Spinal cord (tissue), 10 donors: Measurements from ENCODE around the gene MTFMT. TPM values are rescaled to one million over a fixed set of nuclear protein-coding genes. Genes with fewer than 3 reads are reported as not detected.

Experiments
- DNase-seq, 6 donors: peaks; one replicate each; pipeline versions ENCODE4 v3.0.0 to v3.0.0-alpha.2; 2013 to 2015; ENCODE audit warnings: low spot score in 6 of 6, low read depth in 4 of 6
- H3K27ac ChIP-seq: one replicate; pipeline ENCODE4 v1.5.1; 2013; ENCODE audit warnings: low read depth, low read length, control low read depth
- H3K27me3 ChIP-seq: one replicate; pipeline ENCODE4 v1.6.1; 2013; ENCODE audit warnings: low read length; ENCODE audit not compliant: control insufficient read depth, insufficient read depth
- H3K36me3 ChIP-seq: one replicate; pipeline ENCODE4 v1.6.1; 2013; ENCODE audit warnings: low read length; ENCODE audit not compliant: control insufficient read depth, insufficient read depth
- H3K4me1 ChIP-seq: one replicate; pipeline ENCODE4 v1.6.1; 2013; ENCODE audit warnings: low read length; ENCODE audit not compliant: control insufficient read depth, insufficient read depth
- H3K4me3 ChIP-seq: one replicate; pipeline ENCODE4 v1.5.1; 2013; ENCODE audit warnings: low read depth, low read length, control low read depth
- H3K9me3 ChIP-seq: one replicate; pipeline ENCODE4 v1.6.1; 2013; ENCODE audit warnings: low read length; ENCODE audit not compliant: control insufficient read depth, insufficient read depth
- WGBS: methylation state at CpG from one replicate; pipeline ENCODE4 v1.1.5; 2013; ENCODE audit warnings: missing lambda C conversion rate; ENCODE audit not compliant: insufficient coverage; 5-methylcytosine and 5-hydroxymethylcytosine counted together
- polyA plus RNA-seq, 2 donors: library from polyadenylated mRNA; unstranded; fragments of 120-200 nt; gene quantifications; one replicate each; pipeline ENCODE4 v1.2.1, GENCODE V29; 2013; ENCODE audit not compliant: insufficient read length in 2 of 2
- total RNA-seq, 2 donors: library from RNA; depleted of rRNA in 1 of 2; stranded (reverse); fragments of 120-200 nt in 1 of 2; fragments of >200 nt in 1 of 2; gene quantifications; one replicate each; pipeline versions ENCODE4 v1.2.3 to v1.2.4, GENCODE V29; 2013 to 2014
- donor health status: healthy.

Gene MTFMT
- total and polyA plus RNA-seq, 4 donors = 14.9 to 19.7 (median 16.7) TPM

GRCh38 chr15:64997745-64998375, 31.6 kb downstream of the MTFMT start:
- H3K27me3 ChIP-seq = no peaks in the 10 kb centered on the region
- 86% methylated on average over 1 of the region's 4 CpGs for WGBS
- H3K9me3 ChIP-seq = no peaks in the 10 kb centered on the region
- no peak for DNase-seq
- no peaks in the 10 kb centered on the region for H3K4me1 ChIP-seq
- H3K36me3 ChIP-seq = peaks cover 3% of the 10 kb centered on the region
- no peak overlapping the region for H3K4me3 ChIP-seq
- H3K27ac ChIP-seq = no peak overlapping the region

GRCh38 chr15:64997066-64997465, 32.4 kb downstream of the MTFMT start:
- no peak overlapping the region for H3K4me3 ChIP-seq
- H3K27ac ChIP-seq = no peak overlapping the region
- no peaks in the 10 kb centered on the region for H3K9me3 ChIP-seq
- no peaks in the 10 kb centered on the region for H3K4me1 ChIP-seq
- DNase-seq = no peak
- H3K36me3 ChIP-seq = peaks cover 3% of the 10 kb centered on the region
- H3K27me3 ChIP-seq = no peaks in the 10 kb centered on the region
- WGBS = 93% methylated on average over 2 of the region's 5 CpGs

GRCh38 chr15:64993290-64993689, 36.1 kb downstream of the MTFMT start:
- no CpG with 5 or more reads among the region's 1 CpG for WGBS

GRCh38 chr15:64991536-64992135, 37.8 kb downstream of the MTFMT start:
- Histone ChIP-seq H3K36me3 (no peaks in the 10 kb centered on the region), H3K27me3 (no peaks in the 10 kb centered on the region), H3K27ac (no peak overlapping the region), H3K9me3 (no peaks in the 10 kb centered on the region), H3K4me3 (no peak overlapping the region), H3K4me1 (peaks cover 5% of the 10 kb centered on the region)
- DNase-seq = peak in 2 of 6 donors; percentile 34 to 35
- 40% methylated on average over 1 of the region's 2 CpGs for WGBS

More at GRCh38 chr15:64993290-64993689, 36.1 kb downstream of the MTFMT start:
- no peak for DNase-seq
- Histone ChIP-seq H3K4me1 (peaks cover 5% of the 10 kb centered on the region), H3K27me3 (no peaks in the 10 kb centered on the region), H3K36me3 (no peaks in the 10 kb centered on the region), H3K4me3 (no peak overlapping the region), H3K9me3 (no peaks in the 10 kb centered on the region), H3K27ac (no peak overlapping the region)

GRCh38 chr15:64990168-64990470, 39.3 kb downstream of the MTFMT start:
- 0% methylated on average over 5 of the region's 9 CpGs for WGBS
- no peak for DNase-seq
- H3K27ac ChIP-seq = peak overlapping the region; percentile 89
- peaks cover 5% of the 10 kb centered on the region for H3K4me1 ChIP-seq
- no peaks in the 10 kb centered on the region for H3K36me3 ChIP-seq
- peak overlapping the region; percentile 91 for H3K4me3 ChIP-seq
- H3K27me3 ChIP-seq = no peaks in the 10 kb centered on the region
- no peaks in the 10 kb centered on the region for H3K9me3 ChIP-seq

- Histone ChIP-seq H3K27ac (peak within 1 kb of the TSS; percentile 89), H3K4me1 (peaks cover 5% of the 10 kb centered on the region), H3K9me3 (no peaks in the 10 kb centered on the region), H3K27me3 (no peaks in the 10 kb centered on the region), H3K4me3 (peak within 1 kb of the TSS; percentile 91), H3K36me3 (no peaks in the 10 kb centered on the region)
- under 1% methylated on average over 72 of the region's 75 CpGs for WGBS
- DNase-seq = peak; percentile 79 to 97 (median 86)
Observed at GRCh38 chr15:64989416-64990167, 39.8 kb downstream of the MTFMT start, which contains the start of gene SPG21. Gene SPG21 (minus strand): TSS chr15:64989914. CDS start chr15:64983569, 6,345 bp downstream.

- DNase-seq = no peak
Observed at GRCh38 chr15:64987136-64987535, 42.3 kb downstream of the MTFMT start.

GRCh38 chr15:64985366-64986033, 43.9 kb downstream of the MTFMT start:
- Histone ChIP-seq H3K27ac (no peak overlapping the region), H3K4me3 (no peak overlapping the region), H3K36me3 (peaks cover 5% of the 10 kb centered on the region), H3K4me1 (peaks cover 5% of the 10 kb centered on the region), H3K9me3 (no peaks in the 10 kb centered on the region), H3K27me3 (no peaks in the 10 kb centered on the region)
- no peak for DNase-seq
- 82% methylated on average over 7 of the region's 9 CpGs for WGBS

More at GRCh38 chr15:64987136-64987535, 42.3 kb downstream of the MTFMT start:
- no peaks in the 10 kb centered on the region for H3K9me3 ChIP-seq
- H3K27me3 ChIP-seq = no peaks in the 10 kb centered on the region
- no peak overlapping the region for H3K4me3 ChIP-seq
- H3K4me1 ChIP-seq = peaks cover 5% of the 10 kb centered on the region
- H3K27ac ChIP-seq = no peak overlapping the region
- H3K36me3 ChIP-seq = peaks cover 2% of the 10 kb centered on the region
- WGBS = no CpG with 5 or more reads among the region's 3 CpGs

- 100% methylated on average over 1 of the region's 1 CpG for WGBS
- no peak overlapping the region for H3K27ac ChIP-seq
- H3K4me1 ChIP-seq = no peaks in the 10 kb centered on the region
- DNase-seq = no peak
- peaks cover 18% of the 10 kb centered on the region for H3K36me3 ChIP-seq
- H3K27me3 ChIP-seq = no peaks in the 10 kb centered on the region
- H3K4me3 ChIP-seq = no peak overlapping the region
- H3K9me3 ChIP-seq = no peaks in the 10 kb centered on the region
Observed at GRCh38 chr15:64982472-64982871, 47.0 kb downstream of the MTFMT start.
